Inferior parietal cortex (tissue), 1 donor: ENCODE measurements around the gene FAM3C.
"Not testable (repeated sequence)": the region's sequence is repeated elsewhere in the genome, so short reads cannot be mapped to it uniquely, and the experiment has no call there.

Experiments used
- DNase-seq: peaks from one replicate; pipeline ENCODE4 v3.0.0-alpha.2; 2016; ENCODE audit errors: extremely low spot score

FAM3C gene

GRCh38 chr7:121330053-121330833 lies 65.9 kb downstream of the FAM3C start:
- no peak for DNase-seq

GRCh38 chr7:121329191-121330052 lies 66.7 kb downstream of the FAM3C start:
- DNase-seq = no peak

GRCh38 chr7:121328508-121329190 lies 67.5 kb downstream of the FAM3C start, which contains the start of gene WNT16:
Gene WNT16, plus strand, starts transcription at chr7:121329000. Its CDS starts 293 bp downstream, at chr7:121329293.
- DNase-seq = no peak

- DNase-seq = no peak
These were observed 68.4 kb downstream of the FAM3C start for GRCh38 chr7:121327671-121328070.

- no peak for DNase-seq
These were observed 72.4 kb downstream of the FAM3C start for GRCh38 chr7:121323515-121324302.

- no peak for DNase-seq
These were observed 73.6 kb downstream of the FAM3C start for GRCh38 chr7:121322460-121322859.

- DNase-seq = not testable (repeated sequence)
These were observed 80.9 kb downstream of the FAM3C start for GRCh38 chr7:121315170-121315569.

- no peak for DNase-seq
These were observed 82.1 kb downstream of the FAM3C start for GRCh38 chr7:121313793-121314676.

- no peak for DNase-seq
These were observed 82.8 kb downstream of the FAM3C start for GRCh38 chr7:121313220-121313792.

GRCh38 chr7:121307021-121307574 lies 89.0 kb downstream of the FAM3C start:
- no peak for DNase-seq

- no peak for DNase-seq
These were observed 89.5 kb downstream of the FAM3C start for GRCh38 chr7:121306565-121306964.

GRCh38 chr7:121305109-121305508 lies 91.0 kb downstream of the FAM3C start:
- DNase-seq = no peak

- DNase-seq = no peak
These were observed 91.9 kb downstream of the FAM3C start for GRCh38 chr7:121304102-121304658.

- DNase-seq = no peak
These were observed 92.5 kb downstream of the FAM3C start for GRCh38 chr7:121303422-121304101.

GRCh38 chr7:121302214-121302745 lies 93.8 kb downstream of the FAM3C start:
- DNase-seq = no peak

- DNase-seq = no peak
These were observed 94.5 kb downstream of the FAM3C start for GRCh38 chr7:121301446-121302213.

- DNase-seq = no peak
These were observed 95.3 kb downstream of the FAM3C start for GRCh38 chr7:121300685-121301420.
